NCI-H1105 (cell line): ENCODE measurements around the gene EIF4E3.

Experiments used
- DNase-seq: peaks from one replicate; lab custom pipeline; 2025; lab: John Stamatoyannopoulos, UW

EIF4E3 gene

GRCh38 chr3:71647751-71648150 is 77.5 kb downstream of the EIF4E3 start:
- no peak for DNase-seq

- DNase-seq: no peak
These were observed 78.2 kb downstream of the EIF4E3 start for GRCh38 chr3:71646971-71647370.

DNA sequence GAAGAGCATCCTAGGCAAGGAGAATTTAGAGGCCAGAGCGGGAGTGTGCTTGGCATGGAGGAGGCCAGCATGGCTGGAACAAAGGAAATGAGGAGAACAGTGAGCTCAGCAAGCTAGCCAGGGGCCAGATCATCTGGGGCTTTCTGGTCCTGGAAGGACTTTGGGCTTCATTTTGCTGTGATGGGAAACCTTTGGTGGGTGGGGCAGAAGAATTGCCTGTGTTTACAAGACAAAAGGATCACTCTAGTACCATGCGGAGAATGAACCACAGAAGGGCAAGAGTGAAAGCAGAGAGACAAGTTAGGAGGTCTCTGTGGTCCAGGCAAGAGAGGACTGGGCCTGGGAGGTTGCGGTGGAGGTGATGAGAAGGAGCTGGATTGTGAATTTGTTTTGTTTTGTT is 80.1 kb downstream of the EIF4E3 start:
- DNase-seq: no peak

- no peak for DNase-seq
These were observed 83.5 kb downstream of the EIF4E3 start for GRCh38 chr3:71641674-71642073.

DNA sequence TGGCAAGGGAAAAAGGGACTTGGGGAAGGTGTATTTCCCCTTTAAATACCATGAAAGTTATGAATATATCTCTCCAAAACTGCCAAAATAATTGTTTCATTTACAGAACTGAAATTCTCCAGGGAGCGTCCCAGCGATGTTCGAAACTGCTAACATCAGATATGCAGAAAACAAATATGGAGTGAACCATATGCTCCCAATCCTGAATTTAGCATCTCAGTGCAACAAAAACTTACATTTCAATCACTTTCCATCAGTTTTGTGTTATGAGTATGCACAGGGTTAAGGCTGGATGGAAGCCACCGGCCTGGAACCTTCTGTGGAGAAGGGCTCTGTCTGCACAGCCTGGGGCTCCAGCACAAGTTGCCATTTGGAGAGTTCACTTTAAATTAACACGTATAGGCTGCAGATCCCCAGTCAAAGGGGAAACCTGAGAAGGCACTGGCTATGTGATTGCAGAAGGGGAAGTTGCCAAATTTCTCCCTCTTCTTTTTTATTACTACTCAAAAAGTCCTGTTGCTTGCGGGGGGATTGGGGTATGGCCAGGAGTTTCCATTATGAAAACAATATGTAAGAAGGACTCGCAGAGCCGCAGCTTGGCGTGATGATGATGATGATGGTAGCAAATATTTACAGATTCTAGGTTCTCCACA is 84.7 kb downstream of the EIF4E3 start:
- no peak for DNase-seq

GRCh38 chr3:71636482-71636881 is 88.7 kb downstream of the EIF4E3 start:
- no peak for DNase-seq

- no peak for DNase-seq
These were observed 89.2 kb downstream of the EIF4E3 start for GRCh38 chr3:71636001-71636400.

GRCh38 chr3:71634671-71635070 is 90.5 kb downstream of the EIF4E3 start:
- no peak for DNase-seq

GRCh38 chr3:71629711-71630110 is 95.5 kb downstream of the EIF4E3 start:
- DNase-seq: no peak

GRCh38 chr3:71629289-71629688 is 95.9 kb downstream of the EIF4E3 start:
- no peak for DNase-seq

- DNase-seq: no peak
These were observed 96.7 kb downstream of the EIF4E3 start for GRCh38 chr3:71628522-71628921.

- no peak for DNase-seq
These were observed 99.5 kb downstream of the EIF4E3 start for GRCh38 chr3:71625676-71626075.
